A673 (cell line): ENCODE measurements around the gene HAPLN1. TPM values are rescaled to one million over a fixed set of nuclear protein-coding genes. Genes with fewer than 3 reads are reported as not detected.

Source experiments
- BruUV-seq: library from RNA; stranded (reverse); fragments of 400-500 nt; replicated peaks from 2 replicates; lab custom pipeline; 2021; lab: Mats Ljungman, UMichigan
- CTCF ChIA-PET: fragments of 300-600 bp; sonication (Branson Sonifier 250); formaldehyde crosslinking; loops from one replicate; lab custom pipeline; 2022; ENCODE audit warnings: antibody characterized with exemption; lab: Charles Lee
- POLR2A ChIA-PET: fragments of 300-600 bp; sonication (Branson Sonifier 250); formaldehyde crosslinking; loops from one replicate; lab custom pipeline; 2022; ENCODE audit warnings: antibody characterized with exemption; ENCODE audit not compliant: low non-redundant PET; lab: Charles Lee
- DNase-seq: peaks from one replicate; pipeline ENCODE4 v3.0.0-alpha.2; 2015; ENCODE audit warnings: low spot score
- H3K27ac ChIP-seq: fragments of 200-600 bp; sonication (generic); 2 replicates; pipeline ENCODE4 v1.5.1; 2016; ENCODE audit warnings: mixed run types, low read depth, mild to moderate bottlenecking, mixed read lengths, antibody characterized with exemption, low read length; ENCODE audit not compliant: poor library complexity, severe bottlenecking
- H3K27me3 ChIP-seq: fragments of 200-600 bp; sonication (generic); replicated peaks from 2 replicates; pipeline ENCODE4 v1.6.1; 2017; ENCODE audit warnings: mixed run types, low read depth, mild to moderate bottlenecking, mixed read lengths, antibody characterized with exemption, low read length; ENCODE audit not compliant: insufficient read depth, poor library complexity
- H3K36me3 ChIP-seq: fragments of 200-600 bp; sonication (generic); 2 replicates; pipeline ENCODE4 v1.6.1; 2016; ENCODE audit warnings: mixed run types, mild to moderate bottlenecking, mixed read lengths, antibody characterized with exemption, low read length; ENCODE audit not compliant: insufficient read depth, poor library complexity, severe bottlenecking
- H3K4me1 ChIP-seq: fragments of 200-600 bp; sonication (generic); 2 replicates; pipeline ENCODE4 v1.6.1; 2017; ENCODE audit warnings: mixed run types, mild to moderate bottlenecking, mixed read lengths, antibody characterized with exemption, low read length; ENCODE audit not compliant: insufficient read depth, poor library complexity, severe bottlenecking
- H3K4me3 ChIP-seq: fragments of 200-600 bp; sonication (generic); 2 replicates; pipeline ENCODE4 v1.5.1; 2016; ENCODE audit warnings: low read depth, mixed run types, mild to moderate bottlenecking, mixed read lengths, low read length; ENCODE audit not compliant: poor library complexity, severe bottlenecking
- H3K9me3 ChIP-seq: fragments of 200-600 bp; sonication (generic); 2 replicates; pipeline ENCODE4 v1.6.1; 2016; ENCODE audit warnings: mixed run types, low read depth, mild to moderate bottlenecking, mixed read lengths, antibody characterized with exemption, low read length; ENCODE audit not compliant: poor library complexity, severe bottlenecking
- CTCF ChIP-seq: fragments of 300-800, 200-600 bp; sonication (generic); conservative IDR thresholded peaks from 2 replicates; pipeline ENCODE4 v1.5.1; 2017; ENCODE audit warnings: low read depth, mild to moderate bottlenecking, antibody characterized with exemption, low read length, moderate library complexity, mixed read lengths
- EZH2 ChIP-seq: fragments of 200-600 bp; sonication (generic); IDR thresholded peaks from 2 replicates; pipeline ENCODE4 v1.6.1; 2017; ENCODE audit warnings: borderline replicate concordance, low read depth, mild to moderate bottlenecking, mixed read lengths, antibody characterized with exemption, low read length; ENCODE audit not compliant: poor library complexity, severe bottlenecking
- intact Hi-C: fragments of 100-400 bp; cut with micrococcal nuclease; formaldehyde crosslinking; loops from one replicate; pipeline ENCODE4 v1.10.0; 2022; ENCODE audit not compliant: unreplicated experiment
- total RNA-seq: library from RNA; stranded (reverse); gene quantifications from 2 replicates; pipeline ENCODE4 v1.2.3, GENCODE V29; 2021

Gene HAPLN1
- total RNA-seq, 1 experiment from 2014 or later: 0.32 TPM

DNA sequence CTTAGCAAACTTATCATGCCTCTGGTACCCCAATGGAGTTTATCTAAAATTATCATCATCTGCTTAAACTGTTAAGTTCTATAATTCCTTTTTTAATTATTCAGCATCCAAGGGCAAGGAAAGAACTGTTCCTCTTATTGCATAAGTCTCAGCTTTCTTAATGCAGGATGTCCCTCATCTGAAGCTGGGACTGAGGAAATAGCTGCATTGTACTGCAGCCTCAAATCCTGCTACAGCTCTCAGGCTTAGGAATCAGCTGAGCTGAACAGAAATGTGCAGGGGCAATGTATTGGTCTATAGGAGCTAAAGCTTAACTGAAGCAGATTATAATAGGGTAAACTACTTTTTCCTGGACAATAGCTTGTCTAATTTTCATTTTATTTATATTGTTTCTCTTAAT, 48.0 kb downstream of the HAPLN1 start:
- no peaks in the 10 kb centered on the region for H3K27me3 ChIP-seq
- no peaks in the 10 kb centered on the region for H3K9me3 ChIP-seq
- H3K36me3 ChIP-seq: no peaks in the 10 kb centered on the region
- no peak overlapping the region for H3K27ac ChIP-seq
- POLR2A ChIA-PET: no interaction called here
- no peak overlapping the region for H3K4me3 ChIP-seq
- no peak for TF ChIP-seq CTCF
- H3K4me1 ChIP-seq: no peaks in the 10 kb centered on the region
- no TSS peak for BruUV-seq
- CTCF ChIA-PET: no interaction called here
- intact Hi-C loops: no loop called here
- DNase-seq: no peak

DNA sequence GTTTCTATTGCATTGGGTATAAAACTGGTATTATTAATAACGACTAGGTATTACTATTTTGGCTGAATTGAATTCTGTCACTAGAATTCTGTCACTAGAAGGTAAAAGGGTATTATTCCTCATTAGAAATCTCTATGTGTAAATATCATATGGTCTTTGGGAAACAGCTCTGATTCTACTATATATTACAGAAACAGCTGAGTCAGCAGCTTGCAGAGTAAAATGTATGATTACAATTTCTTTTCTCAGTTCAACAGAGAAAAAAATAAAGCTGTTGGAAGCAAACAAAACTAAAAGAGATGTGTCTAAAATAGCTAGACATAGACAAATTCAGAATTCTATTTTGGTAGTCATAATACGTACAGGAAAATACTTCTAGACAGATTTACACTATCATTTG, 48.5 kb downstream of the HAPLN1 start:
- no TSS peak for BruUV-seq
- POLR2A ChIA-PET: no interaction called here

DNA sequence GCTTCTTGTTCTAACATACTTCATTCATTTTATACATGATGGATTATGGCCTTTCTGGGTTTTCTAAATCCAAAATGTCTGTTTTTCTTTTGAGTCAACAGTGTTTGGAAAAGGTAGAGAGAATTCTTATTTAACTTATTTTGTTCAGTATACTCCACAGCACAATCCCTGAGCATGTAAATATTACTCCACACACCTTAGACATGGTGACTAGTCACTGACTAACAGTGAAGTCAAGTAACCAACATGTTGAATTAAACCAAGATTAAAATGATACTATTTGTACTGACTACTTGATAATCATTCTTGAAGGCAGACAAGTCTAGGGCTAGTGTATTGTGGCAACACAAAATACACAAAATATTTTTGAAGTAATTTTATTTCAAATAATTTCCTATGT, 55.0 kb downstream of the HAPLN1 start:
- H3K4me3 ChIP-seq: no peak overlapping the region
- no peaks in the 10 kb centered on the region for H3K27me3 ChIP-seq
- TF ChIP-seq CTCF: no peak
- TF ChIP-seq EZH2: no peak
- no peak for DNase-seq
- H3K4me1 ChIP-seq: peaks cover 6% of the 10 kb centered on the region
- POLR2A ChIA-PET: interaction anchor here (0.5 kb wide), 1 partner anchor 13 kb away, joined by 3 read pairs; no protein-coding TSS in a partner anchor
- H3K9me3 ChIP-seq: no peaks in the 10 kb centered on the region
- CTCF ChIA-PET: no interaction called here
- H3K27ac ChIP-seq: no peak overlapping the region
- no TSS peak for BruUV-seq
- intact Hi-C loops: no loop called here
- no peaks in the 10 kb centered on the region for H3K36me3 ChIP-seq

More for the DNA sequence above, 48.5 kb downstream of the HAPLN1 start:
- Histone ChIP-seq H3K4me3 (no peak overlapping the region), H3K27me3 (no peaks in the 10 kb centered on the region), H3K27ac (no peak overlapping the region), H3K9me3 (no peaks in the 10 kb centered on the region), H3K4me1 (no peaks in the 10 kb centered on the region), H3K36me3 (no peaks in the 10 kb centered on the region)
- CTCF ChIA-PET: no interaction called here
- TF ChIP-seq CTCF (no peak), EZH2 (no peak)
- intact Hi-C loops: no loop called here
- no peak for DNase-seq
